DMS53 (cell line): Measurements from ENCODE around the gene MEIOB.
"Not testable (repeated sequence)": the region's sequence is repeated elsewhere in the genome, so short reads cannot be mapped to it uniquely, and the experiment has no call there.

Experiments used
- DNase-seq: peaks from one replicate; lab custom pipeline; 2025; lab: John Stamatoyannopoulos, UW

Gene MEIOB

DNA sequence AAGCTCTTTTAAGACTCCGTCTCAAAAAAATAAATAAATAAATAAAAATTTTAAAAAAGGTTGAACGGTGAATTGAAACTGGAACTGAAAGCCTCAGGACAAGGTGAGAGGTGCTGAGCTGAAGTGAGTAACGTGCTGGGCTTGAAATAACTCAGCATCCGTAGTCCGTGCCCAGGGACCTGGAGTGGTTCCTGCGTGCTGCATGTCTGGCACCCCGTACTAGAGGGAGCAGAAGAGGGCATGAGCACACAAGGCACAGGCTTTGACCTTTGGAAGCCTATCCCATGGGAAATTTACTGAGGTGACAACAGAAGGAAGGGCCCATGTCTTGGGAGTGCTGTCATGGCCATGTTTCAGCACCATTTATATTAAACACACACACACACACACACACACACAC is 4.5 kb upstream of the MEIOB start:
- DNase-seq, result no peak

DNA sequence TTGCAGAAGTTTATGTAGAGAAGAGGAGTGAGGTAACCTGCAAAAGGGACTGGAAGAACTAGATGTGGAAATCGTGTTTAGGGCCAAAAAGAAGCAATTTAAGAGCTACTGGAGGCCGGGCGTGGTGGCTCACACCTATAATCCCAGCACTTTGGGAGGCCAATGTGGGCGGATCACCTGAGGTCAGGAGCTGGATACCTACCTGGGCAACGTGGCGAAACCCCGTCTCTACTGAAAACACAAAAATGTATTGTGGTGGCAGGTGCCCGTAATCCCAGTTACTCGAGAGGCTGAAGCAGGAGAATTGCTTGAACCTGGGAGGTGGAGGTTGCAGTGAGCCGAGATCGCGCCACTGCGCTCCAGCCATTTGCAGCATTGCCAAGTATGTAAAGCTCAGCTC is 4.1 kb upstream of the MEIOB start:
- not testable (repeated sequence) for DNase-seq

DNA sequence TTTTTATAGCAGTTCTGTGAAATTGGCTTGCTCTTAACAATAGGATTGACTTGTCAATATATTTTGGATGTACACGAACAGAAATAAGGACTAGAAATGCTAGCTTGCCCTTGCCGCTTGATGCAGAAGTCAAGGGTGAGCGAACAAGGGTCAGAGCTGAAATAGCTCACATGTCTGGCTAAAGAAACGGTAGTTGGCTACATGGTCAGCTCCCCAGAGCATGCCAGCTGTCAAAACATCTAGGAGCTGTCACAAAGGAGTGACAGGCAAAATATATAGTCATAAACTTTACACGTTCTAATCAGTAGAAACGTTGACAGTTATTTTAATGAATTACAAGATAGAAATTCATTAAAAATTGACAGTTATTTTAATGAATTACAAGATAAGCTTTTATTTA is 2.9 kb upstream of the MEIOB start:
- DNase-seq, result no peak

DNA sequence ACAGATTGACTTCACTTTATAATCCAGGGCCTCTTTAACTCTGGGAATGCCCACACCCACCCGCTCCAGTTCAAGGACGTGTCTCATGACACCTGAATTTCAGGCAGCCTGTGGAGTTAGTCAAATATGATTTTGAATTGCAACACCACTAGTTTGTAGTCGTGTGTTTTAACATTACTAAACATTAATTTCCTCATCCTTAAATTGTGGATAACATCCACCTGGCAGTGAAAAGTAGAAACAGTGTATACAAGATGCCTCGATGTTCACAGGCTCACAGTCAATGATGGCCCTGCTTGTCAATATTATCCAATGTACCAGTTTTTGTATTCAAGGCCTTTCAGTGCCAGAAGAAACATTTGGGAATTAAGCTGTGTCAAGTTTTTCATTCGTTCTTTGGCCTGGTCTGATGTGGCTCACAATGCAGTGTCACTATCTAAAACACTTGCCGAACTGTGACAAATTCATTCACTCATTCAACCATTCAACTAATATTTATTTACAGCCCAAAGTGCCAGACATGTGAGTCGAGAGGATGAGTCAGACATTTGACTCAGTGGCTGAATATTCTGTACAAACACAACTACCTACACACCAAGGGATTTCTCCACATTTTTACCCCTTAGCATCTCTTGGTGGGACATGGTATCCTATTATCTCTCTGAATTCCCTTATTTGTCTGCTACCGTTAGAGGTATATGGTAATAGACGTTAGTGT is 1.4 kb downstream of the MEIOB start:
- peak; percentile 92 for DNase-seq

DNA sequence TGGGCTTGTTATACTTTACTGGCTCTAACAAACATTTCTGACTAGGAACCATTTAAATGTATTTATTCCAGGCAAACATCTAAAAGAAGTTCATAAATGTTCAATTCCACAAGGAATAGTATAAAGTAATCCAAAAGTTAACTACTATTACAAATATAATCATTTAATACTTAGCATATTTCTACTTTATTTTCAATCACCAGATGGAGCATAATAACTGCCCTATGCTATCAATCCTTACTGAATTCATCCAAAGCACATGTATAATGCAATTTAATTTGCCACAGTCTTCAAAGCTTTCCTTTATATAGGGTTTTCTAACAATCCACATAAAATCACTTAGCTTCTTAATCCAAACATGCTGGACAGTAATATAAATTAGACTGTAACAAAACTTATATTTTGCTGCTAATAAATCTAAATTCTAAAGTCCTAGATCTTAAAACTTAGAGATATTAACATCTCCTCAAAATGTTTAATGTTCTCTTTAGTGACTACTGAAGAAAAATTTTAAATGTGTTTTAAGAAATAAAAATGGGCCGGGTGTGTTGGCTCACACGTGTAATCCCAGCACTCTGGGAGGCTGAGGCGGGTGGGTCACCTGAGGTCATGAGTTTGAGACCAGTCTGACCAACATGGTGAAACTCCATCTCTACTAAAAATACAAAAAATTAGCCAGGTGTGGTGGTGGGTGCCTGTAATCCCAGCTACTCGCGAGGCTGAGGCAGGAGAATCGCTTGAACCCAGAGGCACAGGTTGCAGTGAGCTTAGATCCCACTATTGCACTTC is 5.9 kb downstream of the MEIOB start:
- DNase-seq, result no peak

DNA sequence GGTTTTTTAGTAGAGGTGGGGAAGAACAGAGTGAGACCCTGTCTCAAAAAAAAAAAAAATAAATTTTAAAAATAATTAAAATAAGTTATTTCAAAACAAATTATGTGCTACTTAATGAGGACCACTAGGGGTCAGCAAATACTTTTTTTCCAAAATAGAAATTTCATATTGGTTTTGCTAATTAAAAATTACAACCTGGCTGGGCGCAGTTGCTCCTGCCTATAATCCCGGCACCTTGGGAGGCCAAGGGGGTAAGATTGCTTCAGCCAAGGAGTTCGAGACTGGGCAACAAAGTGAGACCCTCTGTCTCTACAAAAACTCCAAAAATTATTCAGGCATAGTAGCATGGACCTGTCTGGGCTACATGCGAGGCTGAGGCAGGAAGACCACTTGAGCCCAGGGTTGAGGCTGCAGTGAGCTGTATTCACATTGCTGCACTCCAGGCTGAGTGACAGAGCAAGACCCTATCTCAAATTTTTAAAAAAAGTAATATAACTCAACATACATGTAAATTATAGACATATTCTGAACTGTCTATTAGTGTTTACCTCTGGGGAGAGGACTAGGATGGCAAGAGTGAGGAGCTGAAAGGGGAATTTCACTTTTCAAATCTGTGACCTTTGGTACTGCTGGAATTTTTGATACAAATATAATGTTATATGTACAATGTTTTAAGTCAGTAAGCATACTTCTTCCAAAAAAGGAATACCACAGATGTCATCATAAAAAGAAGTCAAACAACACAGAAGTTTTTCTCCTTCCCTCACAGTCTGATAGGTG is 8.1 kb downstream of the MEIOB start:
- DNase-seq, result peak; percentile 57

DNA sequence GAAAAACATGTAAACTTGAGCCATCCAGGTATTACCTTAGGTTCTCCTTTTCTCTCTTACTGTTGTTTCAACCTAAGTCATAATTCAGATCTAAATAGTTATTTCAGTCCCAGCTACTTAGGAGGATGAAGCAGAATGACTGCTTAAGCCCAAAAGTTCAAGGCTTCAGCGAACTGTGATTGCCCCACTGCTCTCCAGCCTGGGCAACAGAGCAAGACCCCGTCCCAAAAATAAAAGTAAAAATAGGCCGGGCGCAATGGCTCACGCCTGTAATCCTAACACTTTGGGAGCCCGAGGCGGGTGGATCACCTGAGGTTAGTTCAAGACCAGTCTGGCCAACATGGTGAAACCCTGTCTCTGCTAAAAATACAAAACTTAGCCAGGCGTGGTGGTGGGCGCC is 9.6 kb downstream of the MEIOB start:
- no peak for DNase-seq

DNA sequence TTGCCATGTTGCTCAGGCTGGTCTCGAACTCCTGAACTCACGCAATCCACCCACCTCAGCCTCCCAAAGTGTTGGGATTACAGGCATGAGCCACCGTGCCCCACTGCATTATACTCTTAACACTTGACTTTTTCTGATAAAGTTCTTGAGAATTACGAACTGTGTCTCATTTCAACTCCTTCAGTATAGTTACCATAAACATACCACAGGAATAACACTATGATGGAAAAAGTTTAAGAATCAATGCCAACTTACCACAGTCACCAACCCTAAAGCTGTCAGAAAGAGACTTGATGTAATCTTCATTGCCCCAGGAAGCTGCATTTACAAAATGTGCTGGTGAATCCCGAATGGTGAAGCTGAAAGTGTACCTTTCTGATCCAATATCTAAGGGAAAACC is 10.2 kb downstream of the MEIOB start:
- no peak for DNase-seq

DNA sequence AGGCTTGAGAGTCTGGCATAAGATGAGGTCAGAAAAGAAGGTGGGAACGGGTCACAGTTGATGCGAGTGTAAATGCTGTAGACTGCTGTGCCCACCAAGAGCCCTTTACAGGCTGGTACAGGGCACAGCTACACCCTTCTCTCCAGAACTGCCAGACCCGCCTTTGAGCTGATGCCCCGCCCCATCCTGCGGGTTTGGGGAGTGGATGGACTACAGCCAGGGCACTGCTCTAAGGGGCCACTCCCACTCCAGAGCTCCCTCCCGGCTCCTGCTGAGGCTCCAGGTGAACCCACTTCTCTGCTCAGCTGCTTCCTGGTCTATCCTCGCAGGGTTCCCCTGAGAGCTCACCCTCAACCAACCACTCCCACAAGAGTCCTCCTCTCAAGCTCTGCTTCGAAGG is 12.3 kb downstream of the MEIOB start:
- no peak for DNase-seq

DNA sequence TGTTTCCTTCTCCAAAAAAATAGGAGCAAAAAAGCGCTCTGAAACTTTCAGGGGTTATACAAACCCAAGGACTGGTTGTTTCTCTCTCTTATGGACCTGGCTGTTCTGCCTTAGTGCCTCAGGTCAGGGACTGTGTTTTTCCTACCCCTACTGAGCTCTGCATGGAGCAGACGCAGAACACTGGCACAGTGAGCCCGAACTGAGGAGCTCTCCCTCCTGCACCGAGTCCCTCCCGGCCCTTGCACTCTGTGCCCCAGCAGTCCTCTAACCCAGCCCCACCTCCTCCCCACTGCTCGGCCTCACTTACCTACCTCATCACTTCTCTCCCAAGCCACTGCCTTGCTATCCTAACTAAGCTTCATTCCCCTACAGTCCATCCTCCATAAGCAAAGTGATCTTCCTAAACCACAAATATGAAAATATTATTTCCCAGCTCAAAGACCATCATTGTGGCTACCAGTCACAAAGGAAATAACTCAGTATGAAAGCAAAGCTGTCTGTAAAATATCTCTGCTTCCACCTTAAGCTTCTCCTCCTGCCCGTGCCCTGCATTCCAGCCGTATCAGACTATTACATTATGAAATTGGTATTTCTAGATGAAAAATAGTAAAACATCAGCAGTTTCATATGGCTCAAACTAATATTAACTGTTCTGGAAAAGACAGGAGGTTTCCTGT is 13.6 kb downstream of the MEIOB start:
- DNase-seq, result no peak

DNA sequence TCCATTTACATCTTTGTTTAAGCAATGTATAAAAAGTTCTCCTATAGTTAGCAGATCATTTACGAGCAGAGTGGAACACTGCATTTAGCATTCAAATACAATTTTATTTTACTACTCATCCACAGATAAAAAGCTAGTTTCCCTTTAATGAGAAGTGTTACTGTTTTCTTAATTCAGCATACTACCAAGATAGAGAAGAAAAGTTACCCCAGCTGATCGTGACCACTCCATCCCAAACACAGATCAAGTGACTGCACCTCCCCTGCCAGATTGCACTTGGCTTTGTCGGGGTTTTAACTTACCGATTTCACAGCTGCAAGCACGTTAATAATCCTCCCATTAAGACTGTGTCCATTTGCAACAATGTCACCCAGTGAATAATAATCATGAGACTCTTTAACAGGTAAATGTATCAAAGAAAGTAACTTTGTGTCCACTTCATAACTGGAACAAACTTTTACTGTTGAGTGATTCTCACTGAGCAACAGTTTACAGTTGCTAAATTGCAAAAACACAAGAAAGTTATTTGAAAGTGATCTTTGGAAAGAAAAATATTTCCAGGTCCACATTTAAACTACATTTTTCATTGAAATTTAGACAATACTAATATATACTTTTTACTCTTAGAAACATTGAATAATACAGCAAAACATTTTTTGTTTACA is 14.4 kb downstream of the MEIOB start:
- DNase-seq, result no peak

DNA sequence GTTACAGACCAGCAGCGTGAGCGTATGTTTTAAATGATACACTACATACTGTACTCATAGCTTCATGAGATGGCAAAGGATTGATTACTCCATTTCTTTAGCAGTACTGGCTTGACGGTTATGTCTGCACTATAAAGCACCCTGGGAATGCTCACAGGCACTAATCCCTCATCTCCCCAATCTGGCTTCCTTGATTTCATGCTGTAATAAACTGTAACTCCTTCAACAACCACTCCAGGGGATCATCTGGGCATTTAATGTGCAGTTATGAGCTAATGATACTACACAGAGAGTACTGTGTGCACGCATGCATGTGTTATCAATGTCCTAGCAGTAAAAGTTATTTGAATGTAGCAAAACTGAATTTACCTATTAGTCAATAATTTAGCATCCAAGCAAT is 20.2 kb downstream of the MEIOB start:
- no peak for DNase-seq

DNA sequence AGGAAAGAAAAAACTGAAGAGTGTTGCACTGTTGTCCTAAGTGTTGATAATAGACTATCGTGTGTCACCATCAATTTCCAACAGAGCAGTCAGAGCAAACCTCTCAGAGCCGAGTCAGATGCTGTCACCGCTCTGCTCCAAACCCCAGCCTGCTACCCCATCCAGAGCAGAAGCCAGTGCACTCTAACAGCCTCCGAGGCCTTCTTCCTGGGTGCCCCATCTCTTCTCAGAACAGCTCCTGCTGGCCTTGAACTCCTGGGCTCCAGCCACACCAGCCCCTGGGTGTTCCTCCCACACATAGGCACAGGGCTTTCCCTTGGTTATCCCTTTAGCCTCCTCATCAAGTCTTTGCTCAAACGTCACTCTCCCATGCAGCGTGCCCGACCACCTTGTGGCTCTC is 21.0 kb downstream of the MEIOB start:
- no peak for DNase-seq

DNA sequence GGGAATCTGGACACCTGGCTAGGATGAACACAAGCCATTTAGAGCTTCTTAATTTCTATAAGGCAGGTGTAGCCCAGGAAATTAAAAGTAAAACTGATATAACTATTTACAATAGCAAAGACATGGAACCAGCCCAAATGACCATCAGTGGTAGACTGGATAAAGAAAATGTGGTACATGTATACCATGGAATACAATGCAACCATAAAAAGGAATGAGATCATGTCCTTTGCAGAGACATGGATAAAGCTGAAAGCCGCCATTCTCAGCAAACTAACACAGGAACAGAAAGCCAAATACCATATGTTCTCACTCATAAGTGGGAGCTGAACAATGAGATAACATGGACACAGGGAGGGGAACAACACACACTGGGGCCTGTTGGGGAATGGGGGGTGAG is 25.5 kb downstream of the MEIOB start:
- DNase-seq, result no peak

DNA sequence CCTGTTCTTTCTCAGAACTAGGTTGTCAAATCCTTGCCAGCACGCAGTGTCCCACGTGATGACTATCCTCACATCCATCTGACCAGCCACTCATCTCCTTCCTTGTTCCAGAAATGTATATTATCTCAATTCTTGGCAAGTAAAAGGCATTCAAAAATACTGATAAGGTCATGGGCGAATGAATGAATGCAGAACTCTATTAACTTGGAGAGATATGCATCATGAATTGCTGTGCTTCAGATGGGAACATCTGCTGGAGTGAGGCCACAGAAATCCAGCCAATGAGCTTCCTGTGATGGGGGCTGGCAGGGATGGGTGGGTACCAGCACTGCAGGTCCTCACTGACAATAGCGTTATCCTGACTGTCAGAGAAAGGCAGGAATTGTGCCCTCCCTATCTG is 26.0 kb downstream of the MEIOB start:
- no peak for DNase-seq

DNA sequence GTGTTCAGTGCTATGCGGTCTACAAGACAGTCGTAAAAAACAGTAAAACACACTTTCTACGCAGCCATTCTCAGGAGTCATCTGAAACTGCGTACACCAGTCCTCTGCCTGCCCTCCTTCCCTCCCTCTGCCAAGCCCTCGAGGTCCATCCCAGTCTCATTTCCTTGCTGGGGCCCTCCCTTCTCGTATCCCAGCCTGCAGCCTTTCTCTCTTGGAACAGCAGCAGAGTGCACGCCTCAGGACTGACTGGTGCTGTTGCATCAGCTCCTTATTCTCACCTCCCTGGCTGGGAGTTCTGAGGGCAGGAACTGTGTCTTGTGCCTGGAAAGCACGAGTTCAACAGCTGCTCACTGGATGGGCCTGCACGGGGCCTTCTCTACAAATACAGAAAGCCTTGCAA is 32.4 kb downstream of the MEIOB start:
- DNase-seq, result no peak

DNA sequence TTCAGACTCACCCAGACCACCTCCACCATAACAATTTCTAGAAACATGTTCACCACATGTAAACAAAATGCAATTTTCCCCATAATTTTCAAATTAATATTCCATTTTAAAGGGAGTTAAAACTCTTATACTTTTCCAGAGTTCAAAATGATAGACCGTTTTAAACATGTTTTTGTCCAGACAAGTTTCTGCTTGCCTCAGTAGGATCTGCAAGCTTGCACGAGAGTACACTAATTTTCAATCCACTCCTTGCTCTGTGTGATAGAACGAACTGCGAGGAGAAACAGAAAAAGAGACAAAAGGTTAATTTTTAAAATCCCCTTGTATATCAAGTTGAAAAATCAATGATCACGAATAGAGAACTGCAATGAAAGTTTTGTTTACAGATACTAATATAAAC is 37.9 kb downstream of the MEIOB start:
- DNase-seq, result no peak

DNA sequence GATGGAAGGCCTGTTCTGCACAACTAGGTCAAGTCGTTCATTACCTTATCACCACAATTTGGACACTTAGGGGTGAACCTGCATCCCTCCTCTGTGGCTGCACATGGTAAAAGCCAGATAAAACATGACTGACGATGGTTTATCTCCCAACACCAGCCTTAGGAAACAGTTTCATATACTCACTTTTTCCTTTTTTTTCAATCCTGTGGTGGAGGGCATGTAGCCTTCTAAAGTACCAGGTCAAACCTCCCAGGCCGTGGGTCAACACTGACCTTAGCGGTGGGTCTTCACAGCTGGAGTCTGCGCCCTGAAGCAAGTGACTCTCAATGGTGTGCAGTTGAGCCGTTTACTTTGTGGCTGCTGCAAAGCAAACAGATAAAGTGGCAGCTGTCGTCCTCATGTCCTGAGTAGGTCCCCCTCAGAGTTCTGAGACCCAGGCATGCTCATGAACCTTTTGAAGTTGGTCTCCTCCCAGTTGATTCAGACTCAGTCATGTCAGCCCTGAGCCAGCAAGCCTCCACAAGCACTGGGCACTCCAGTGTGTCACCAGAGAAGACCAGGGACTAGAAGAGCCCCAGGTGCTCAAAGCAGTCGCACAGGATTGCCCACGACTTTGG is 39.0 kb downstream of the MEIOB start:
- DNase-seq, result peak; percentile 85

DNA sequence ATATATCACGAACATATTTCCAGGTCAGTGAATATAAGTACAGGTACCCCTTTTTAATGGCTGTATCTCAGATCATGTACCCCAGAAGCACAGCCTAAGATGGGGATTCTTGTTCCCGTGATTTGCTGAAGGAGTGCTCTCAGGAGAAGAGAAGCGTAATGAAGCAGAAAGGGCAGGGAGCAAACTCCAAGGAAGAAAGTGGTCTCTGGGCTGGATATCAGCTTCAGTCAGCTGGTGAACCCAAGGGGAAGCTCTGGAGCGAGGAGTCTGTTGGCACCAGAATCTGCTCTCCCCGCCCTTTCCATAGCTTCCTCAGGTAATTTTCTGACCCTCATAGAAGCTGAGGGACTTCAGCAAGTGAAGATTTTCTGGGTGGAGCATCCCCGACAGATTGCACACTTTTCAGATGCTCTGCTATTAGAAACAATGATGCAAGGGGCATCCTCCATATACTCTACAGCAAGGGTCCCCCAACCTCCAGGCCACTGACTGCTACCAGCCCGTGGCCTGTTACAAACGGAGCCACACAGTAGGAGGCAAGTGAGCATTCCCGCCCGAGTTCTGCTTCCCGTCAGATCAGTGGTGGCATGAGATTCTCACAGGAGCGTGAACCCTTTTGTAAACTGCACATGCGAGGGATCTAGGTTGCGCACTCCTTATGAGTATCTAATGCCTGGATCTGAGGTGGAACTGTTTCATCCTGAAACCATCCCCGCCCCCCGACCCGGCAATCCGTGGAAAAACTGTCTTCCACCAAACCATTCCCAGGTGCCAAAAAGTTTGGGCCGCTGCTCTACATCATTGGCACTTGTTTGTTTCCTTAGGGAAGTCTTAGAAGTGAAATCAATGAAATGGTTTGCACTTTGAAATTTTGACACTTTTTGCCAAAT is 40.5 kb downstream of the MEIOB start:
- no peak for DNase-seq

DNA sequence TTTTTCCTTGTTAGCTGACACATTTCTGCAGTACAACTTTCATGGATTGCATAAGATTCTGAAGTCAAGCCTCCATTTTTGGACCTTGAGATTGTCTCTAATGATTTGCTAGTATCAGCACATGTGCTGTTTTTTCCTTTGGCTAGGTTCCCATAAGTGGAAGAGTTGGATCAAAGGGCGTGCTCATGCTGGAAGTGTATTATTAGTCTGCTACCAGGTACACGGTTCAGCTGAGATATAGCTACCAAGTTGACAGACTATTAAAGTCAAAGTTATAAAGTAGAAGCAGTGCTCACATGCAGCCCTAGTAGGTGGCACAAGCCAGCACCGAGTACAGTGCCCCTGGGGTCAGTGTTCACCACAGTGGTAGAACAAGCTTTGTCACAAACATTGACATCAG is 41.8 kb downstream of the MEIOB start:
- no peak for DNase-seq
